H54 (cell line): Measurements from ENCODE around the gene RAI2.

Experiments used
- DNase-seq: peaks from one replicate; pipeline ENCODE4 v3.0.0; 2011; ENCODE audit warnings: low spot score, mixed read lengths; ENCODE audit not compliant: insufficient read length
- FAIRE-seq: peaks from 3 replicates; lab custom pipeline; 2011; peaks lifted over from hg19 to GRCh38; lab: Jason Lieb, UNC
- POLR2A ChIP-seq: IDR thresholded peaks from 2 replicates; pipeline ENCODE4 v1.6.1; 2011; ENCODE audit warnings: low read depth, mild to moderate bottlenecking, low read length

RAI2 gene

GRCh38 chrX:17818726-17819125 is 42.4 kb downstream of the RAI2 start:
- no peak for TF ChIP-seq POLR2A
- FAIRE-seq (no peak), DNase-seq (no peak)

- FAIRE-seq, result no peak
- no peak for TF ChIP-seq POLR2A
Measured at GRCh38 chrX:17817251-17817650, 43.8 kb downstream of the RAI2 start.

GRCh38 chrX:17814557-17814956 is 46.5 kb downstream of the RAI2 start:
- FAIRE-seq (no peak), DNase-seq (no peak)
- TF ChIP-seq POLR2A, result no peak

More at GRCh38 chrX:17817251-17817650, 43.8 kb downstream of the RAI2 start:
- DNase-seq, result no peak

GRCh38 chrX:17814059-17814458 is 47.0 kb downstream of the RAI2 start:
- no peak for TF ChIP-seq POLR2A
- FAIRE-seq (no peak), DNase-seq (no peak)

GRCh38 chrX:17813277-17813676 is 47.8 kb downstream of the RAI2 start:
- no peak for DNase-seq
- no peak for FAIRE-seq
- no peak for TF ChIP-seq POLR2A

- DNase-seq, result no peak
- FAIRE-seq, result no peak
- no peak for TF ChIP-seq POLR2A
Measured at GRCh38 chrX:17812763-17813162, 48.3 kb downstream of the RAI2 start.

- TF ChIP-seq POLR2A, result no peak
- no peak for FAIRE-seq
Measured at GRCh38 chrX:17809984-17810383, 51.1 kb downstream of the RAI2 start.

GRCh38 chrX:17809273-17809672 is 51.8 kb downstream of the RAI2 start:
- TF ChIP-seq POLR2A, result no peak
- DNase-seq, result no peak
- FAIRE-seq, result no peak

More at GRCh38 chrX:17809984-17810383, 51.1 kb downstream of the RAI2 start:
- DNase-seq, result no peak

GRCh38 chrX:17805120-17805519 is 56.0 kb downstream of the RAI2 start:
- no peak for FAIRE-seq
- no peak for TF ChIP-seq POLR2A
- DNase-seq, result no peak

GRCh38 chrX:17803449-17803848 is 57.6 kb downstream of the RAI2 start:
- FAIRE-seq (no peak), DNase-seq (no peak)
- TF ChIP-seq POLR2A, result no peak

GRCh38 chrX:17802756-17803155 is 58.3 kb downstream of the RAI2 start:
- no peak for DNase-seq
- no peak for FAIRE-seq
- TF ChIP-seq POLR2A, result no peak

- DNase-seq (no peak), FAIRE-seq (no peak)
- TF ChIP-seq POLR2A, result no peak
Measured at GRCh38 chrX:17801431-17801830, 59.7 kb downstream of the RAI2 start.

GRCh38 chrX:17798921-17799320 is 62.2 kb downstream of the RAI2 start:
- DNase-seq (no peak), FAIRE-seq (no peak)
- TF ChIP-seq POLR2A, result no peak

- DNase-seq (no peak), FAIRE-seq (no peak)
- no peak for TF ChIP-seq POLR2A
Measured at GRCh38 chrX:17792826-17793225, 68.3 kb downstream of the RAI2 start.

- FAIRE-seq, result no peak
Measured at GRCh38 chrX:17788956-17789562, 72.0 kb downstream of the RAI2 start.

GRCh38 chrX:17788439-17788838 is 72.7 kb downstream of the RAI2 start:
- peak; percentile 18 for DNase-seq
- TF ChIP-seq POLR2A, result no peak
- no peak for FAIRE-seq

More at GRCh38 chrX:17788956-17789562, 72.0 kb downstream of the RAI2 start:
- DNase-seq, result no peak
- TF ChIP-seq POLR2A, result no peak
